BJ (cell line): ENCODE measurements around the gene DLGAP1. TPM values are rescaled to one million over a fixed set of nuclear protein-coding genes. Genes with fewer than 3 reads are reported as not detected.

Experiments
- CTCF ChIA-PET: fragments of 350-600 bp; formaldehyde crosslinking; extraction: SDS; loops from one replicate; lab custom pipeline; 2021; ENCODE audit warnings: antibody characterized with exemption, inconsistent platforms; lab: Yijun Ruan, JAX
- POLR2A ChIA-PET: fragments of 300-600 bp; sonication (Branson Sonifier 250); formaldehyde crosslinking; extraction: SDS; loops from one replicate; lab custom pipeline; 2021; ENCODE audit warnings: antibody characterized with exemption; lab: Charles Lee
- DNase-seq: peaks from one replicate; pipeline ENCODE4 v3.0.0-alpha.2; 2011; ENCODE audit warnings: low read depth
- H3K27me3 ChIP-seq: 2 replicates; pipeline ENCODE4 v1.6.0; 2011; ENCODE audit warnings: low read length; ENCODE audit not compliant: control insufficient read depth, insufficient read depth
- H3K36me3 ChIP-seq: 2 replicates; pipeline ENCODE4 v1.5.1; 2011; ENCODE audit warnings: low read length; ENCODE audit not compliant: control insufficient read depth, insufficient read depth
- H3K4me3 ChIP-seq: 2 replicates; pipeline ENCODE4 v1.5.1; 2011; ENCODE audit warnings: low read depth, mild to moderate bottlenecking, control low read depth, low read length
- polyA plus RNA-seq: library from polyadenylated mRNA; depleted of rRNA; stranded (reverse); fragments of >200 nt; gene quantifications from 2 replicates; pipeline ENCODE4 v1.2.3, GENCODE V29; 2011
- TF ChIP-seq, protein P1 (sequence below): IDR thresholded peaks from 2 replicates; pipeline ENCODE4 v1.5.1; 2011; ENCODE audit warnings: low read depth, mild to moderate bottlenecking, control low read depth, inconsistent platforms, low read length, moderate library complexity; ENCODE audit not compliant: insufficient read depth

Gene DLGAP1
- polyA plus RNA-seq, 1 experiment: 0.02 TPM

DNA sequence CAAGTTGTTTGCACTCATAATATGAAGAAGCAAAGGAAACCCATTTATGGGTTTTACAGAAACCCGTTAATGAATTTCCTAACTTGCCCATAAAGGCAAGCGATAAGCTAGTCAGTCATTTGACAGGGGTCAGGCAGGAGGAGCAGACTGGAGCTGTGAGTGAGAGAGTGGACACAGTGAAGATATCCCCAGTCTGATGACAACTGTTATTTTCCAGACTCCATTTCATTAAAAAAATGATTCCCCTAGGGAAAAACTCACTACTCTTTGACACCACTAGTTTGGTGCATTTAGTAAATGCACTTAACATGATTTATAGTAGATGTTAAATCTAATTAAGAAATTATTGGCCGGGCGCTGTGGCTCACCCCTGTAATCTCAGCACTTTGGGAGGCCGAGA is 924.3 kb downstream of the DLGAP1 start:
- CTCF ChIA-PET: interaction anchor here (0.5 kb wide), 1 partner anchor 249 kb away, joined by 3 read pairs; no protein-coding TSS in a partner anchor
- POLR2A ChIA-PET: no interaction called here
- no peak for DNase-seq
- H3K4me3 ChIP-seq: no peak overlapping the region
- TF ChIP-seq, protein P1, sequence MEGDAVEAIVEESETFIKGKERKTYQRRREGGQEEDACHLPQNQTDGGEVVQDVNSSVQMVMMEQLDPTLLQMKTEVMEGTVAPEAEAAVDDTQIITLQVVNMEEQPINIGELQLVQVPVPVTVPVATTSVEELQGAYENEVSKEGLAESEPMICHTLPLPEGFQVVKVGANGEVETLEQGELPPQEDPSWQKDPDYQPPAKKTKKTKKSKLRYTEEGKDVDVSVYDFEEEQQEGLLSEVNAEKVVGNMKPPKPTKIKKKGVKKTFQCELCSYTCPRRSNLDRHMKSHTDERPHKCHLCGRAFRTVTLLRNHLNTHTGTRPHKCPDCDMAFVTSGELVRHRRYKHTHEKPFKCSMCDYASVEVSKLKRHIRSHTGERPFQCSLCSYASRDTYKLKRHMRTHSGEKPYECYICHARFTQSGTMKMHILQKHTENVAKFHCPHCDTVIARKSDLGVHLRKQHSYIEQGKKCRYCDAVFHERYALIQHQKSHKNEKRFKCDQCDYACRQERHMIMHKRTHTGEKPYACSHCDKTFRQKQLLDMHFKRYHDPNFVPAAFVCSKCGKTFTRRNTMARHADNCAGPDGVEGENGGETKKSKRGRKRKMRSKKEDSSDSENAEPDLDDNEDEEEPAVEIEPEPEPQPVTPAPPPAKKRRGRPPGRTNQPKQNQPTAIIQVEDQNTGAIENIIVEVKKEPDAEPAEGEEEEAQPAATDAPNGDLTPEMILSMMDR: no peak
- H3K27me3 ChIP-seq: 0 out of 2 replicates have a peak, but pooled peaks cover 1% of the 10 kb centered on the region
- no peaks in the 10 kb centered on the region for H3K36me3 ChIP-seq

DNA sequence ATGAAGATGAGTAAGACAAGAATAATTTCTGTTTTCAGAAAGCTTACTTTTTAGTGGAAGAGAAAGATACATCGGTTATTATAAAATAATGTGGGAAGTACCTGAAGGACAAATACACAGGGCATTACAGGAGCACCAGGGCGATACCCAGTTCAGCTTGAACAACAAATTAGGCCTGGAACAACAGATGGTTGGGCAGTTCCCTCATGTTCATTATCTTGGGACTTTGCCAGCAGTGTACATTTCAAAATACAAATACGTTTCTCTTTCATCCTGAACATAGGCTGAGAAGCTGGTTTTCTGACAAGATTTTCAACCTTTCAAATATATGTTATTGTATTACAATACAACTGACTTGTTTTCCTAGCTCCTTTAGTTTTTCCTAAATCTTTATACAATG is 925.5 kb downstream of the DLGAP1 start:
- TF ChIP-seq, protein P1: no peak
- no peak overlapping the region for H3K4me3 ChIP-seq
- no peak for DNase-seq
- no peaks in the 10 kb centered on the region for H3K36me3 ChIP-seq
- ChIA-PET CTCF (interaction anchor here (0.5 to 1.5 kb wide), 3 partner anchors 12 to 56 kb away, joined by 3 to 5 read pairs (median 3); no protein-coding TSS in a partner anchor), POLR2A (no interaction called here)
- 0 out of 2 replicates have a peak, but pooled peaks cover 1% of the 10 kb centered on the region for H3K27me3 ChIP-seq

DNA sequence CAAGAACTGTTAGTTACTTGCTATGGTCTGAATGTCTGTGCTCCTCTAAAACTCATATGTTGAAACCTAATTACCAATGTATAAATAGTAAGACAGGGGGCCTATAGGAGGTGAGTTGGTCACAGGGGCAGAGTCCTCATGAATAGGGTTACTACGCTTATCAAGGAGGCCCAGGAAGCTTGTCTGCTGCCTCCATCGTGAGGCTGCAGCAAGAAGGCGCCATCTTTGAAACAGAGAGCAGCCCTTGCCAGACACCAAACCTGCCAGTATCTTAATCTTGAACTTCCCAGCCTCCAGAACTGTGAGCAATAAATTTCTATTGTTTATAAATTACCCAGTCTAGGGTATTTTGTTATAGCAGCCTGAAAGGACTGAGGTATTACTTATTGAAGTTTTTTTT is 926.0 kb downstream of the DLGAP1 start:
- 0 out of 2 replicates have a peak, but pooled peaks cover 1% of the 10 kb centered on the region for H3K27me3 ChIP-seq
- ChIA-PET POLR2A (no interaction called here), CTCF (interaction anchor here (0.7 to 1.5 kb wide), 3 partner anchors 11 to 57 kb away, joined by 3 to 5 read pairs (median 3); no protein-coding TSS in a partner anchor)
- no peak overlapping the region for H3K4me3 ChIP-seq
- TF ChIP-seq, protein P1: no peak
- H3K36me3 ChIP-seq: no peaks in the 10 kb centered on the region
- no peak for DNase-seq

DNA sequence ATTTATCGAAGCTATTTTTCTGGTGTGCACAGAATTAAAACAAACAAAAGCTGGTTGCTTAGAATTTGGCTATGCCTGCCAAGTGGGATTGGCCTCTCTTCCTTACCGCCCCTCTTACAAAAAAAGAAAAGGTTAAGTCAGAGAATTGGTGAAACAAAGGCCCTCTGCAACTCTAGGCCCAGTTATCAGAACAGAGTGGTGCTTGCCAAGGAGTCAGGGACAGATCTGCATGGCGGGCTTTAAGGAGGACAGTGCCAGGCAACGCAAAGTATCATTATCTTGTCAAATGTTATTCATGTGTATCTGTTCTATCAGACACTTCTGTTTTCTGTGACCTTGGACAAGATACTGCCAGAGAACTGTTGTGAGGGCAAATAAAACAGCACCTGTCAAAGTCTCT is 926.9 kb downstream of the DLGAP1 start:
- CTCF ChIA-PET: interaction anchor here (1.2 to 1.5 kb wide), 2 partner anchors 10 to 46 kb away, joined by 3 to 5 read pairs; no protein-coding TSS in a partner anchor
- DNase-seq: no peak
- Histone ChIP-seq H3K27me3 (0 out of 2 replicates have a peak, but pooled peaks cover 1% of the 10 kb centered on the region), H3K4me3 (no peak overlapping the region), H3K36me3 (no peaks in the 10 kb centered on the region)
- TF ChIP-seq, protein P1: no peak
- POLR2A ChIA-PET: no interaction called here

DNA sequence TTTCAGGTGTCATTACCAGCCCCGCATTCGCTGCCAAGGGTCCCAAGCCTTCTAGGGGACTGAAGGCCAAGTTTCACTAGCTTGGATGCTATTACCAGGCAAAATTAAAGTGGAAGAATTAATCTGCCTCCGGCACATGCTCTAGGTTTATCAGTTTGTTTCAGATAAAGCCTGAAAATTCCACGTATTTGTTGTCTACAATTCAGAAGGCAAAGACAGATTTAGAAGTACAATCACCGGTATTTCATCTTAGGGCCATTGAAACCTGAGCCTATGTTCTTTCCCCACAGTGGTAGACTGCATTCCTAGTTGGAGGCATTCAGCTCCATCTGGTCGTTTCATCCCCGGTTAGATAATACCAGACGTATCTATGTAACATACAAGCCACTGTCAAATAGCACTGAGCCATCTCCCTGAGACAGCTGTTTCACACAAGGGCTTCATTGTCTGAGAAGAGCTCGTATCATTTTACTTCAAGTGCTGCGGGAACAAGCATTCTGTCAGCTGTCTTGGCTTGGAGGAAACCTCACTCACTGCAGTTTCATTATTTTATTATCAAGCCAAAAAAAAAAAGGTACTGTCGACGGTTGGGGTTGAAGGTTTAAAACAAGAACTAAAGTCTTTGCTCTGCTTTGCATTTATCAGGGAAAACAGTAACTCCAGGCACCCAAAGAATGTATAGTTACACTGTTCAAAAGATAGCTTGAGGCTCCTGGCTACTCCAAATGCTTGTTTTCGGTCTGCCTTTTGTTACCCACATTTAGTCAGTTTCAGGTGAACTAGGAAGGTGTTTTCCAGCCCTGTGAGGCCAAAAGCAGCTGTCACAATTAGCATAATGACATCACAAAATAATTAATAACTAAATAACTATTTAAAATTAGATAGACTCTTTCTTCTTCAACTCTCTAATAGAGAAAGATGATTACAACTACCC is 928.4 kb downstream of the DLGAP1 start:
- CTCF ChIA-PET: interaction anchor here (0.6 to 1.5 kb wide), 4 partner anchors 9 to 59 kb away, joined by 3 to 5 read pairs (median 3); no protein-coding TSS in a partner anchor
- POLR2A ChIA-PET: interaction anchor here (0.7 kb wide), 1 partner anchor 87 kb away, joined by 4 read pairs; no protein-coding TSS in a partner anchor

More for the DNA sequence above, 928.4 kb downstream of the DLGAP1 start:
- no peak for DNase-seq
- H3K27me3 ChIP-seq: 0 out of 2 replicates have a peak, but pooled peaks cover 1% of the 10 kb centered on the region
- H3K36me3 ChIP-seq: no peaks in the 10 kb centered on the region
- TF ChIP-seq, protein P1: no peak
- H3K4me3 ChIP-seq: no peak overlapping the region
